IPS-11a (cell line): ENCODE data around the gene WNT3.
A peak's percentile ranks its signal among the peaks of the same experiment; 100 is the strongest.

Experiments
- H3K4me3 ChIP-seq: one replicate; pipeline ENCODE4 v1.5.1; 2013; ENCODE audit warnings: low read depth, low read length, control low read depth

The WNT3 gene

GRCh38 chr17:46789610-46790009 is 28.9 kb downstream of the WNT3 start:
- no peak overlapping the region for H3K4me3 ChIP-seq

GRCh38 chr17:46788796-46789195 is 29.7 kb downstream of the WNT3 start:
- no peak overlapping the region for H3K4me3 ChIP-seq

DNA sequence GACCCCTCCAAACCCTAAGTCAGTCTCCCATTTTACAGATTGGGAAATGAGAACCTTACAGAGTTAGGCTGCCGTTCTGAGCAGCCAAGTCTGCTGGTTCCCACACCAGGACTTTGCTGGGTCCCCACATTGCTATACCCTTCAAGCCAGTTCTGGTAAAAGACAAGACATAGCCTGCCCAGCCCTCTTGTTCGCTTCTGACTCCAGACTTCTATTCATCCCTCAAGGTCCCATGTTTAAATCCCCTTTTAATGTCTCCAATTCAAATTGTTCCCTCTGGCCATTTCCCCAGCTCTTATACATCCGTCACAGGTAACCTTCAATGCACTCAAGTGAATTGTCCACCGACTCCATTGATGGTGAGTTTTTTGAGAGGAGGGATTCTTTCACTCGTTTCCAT is 30.2 kb downstream of the WNT3 start:
- no peak overlapping the region for H3K4me3 ChIP-seq

GRCh38 chr17:46787478-46787877 is 31.0 kb downstream of the WNT3 start:
- no peak overlapping the region for H3K4me3 ChIP-seq

DNA sequence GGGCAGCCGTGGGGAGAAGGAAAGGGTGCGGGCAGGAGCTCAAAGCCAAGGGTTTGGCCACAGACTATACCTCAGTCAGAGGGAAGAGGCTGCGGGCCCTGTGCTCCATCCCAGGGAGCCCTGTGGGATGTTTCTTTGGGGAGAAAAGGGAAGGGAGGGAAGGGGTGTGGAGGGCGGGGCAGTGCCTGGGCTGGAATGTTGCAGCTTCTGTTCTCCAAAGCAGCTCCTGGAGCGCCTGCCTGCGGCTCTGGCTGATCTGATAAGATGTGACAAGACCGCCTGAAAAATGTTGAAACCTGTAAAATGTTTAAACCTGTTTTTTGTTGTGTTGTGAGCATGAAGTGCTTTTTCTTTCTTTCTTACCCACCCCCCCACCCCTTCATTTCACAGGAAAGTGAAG is 32.8 kb downstream of the WNT3 start:
- no peak overlapping the region for H3K4me3 ChIP-seq

- no peak overlapping the region for H3K4me3 ChIP-seq
Measured at GRCh38 chr17:46783031-46783593, 35.4 kb downstream of the WNT3 start.

DNA sequence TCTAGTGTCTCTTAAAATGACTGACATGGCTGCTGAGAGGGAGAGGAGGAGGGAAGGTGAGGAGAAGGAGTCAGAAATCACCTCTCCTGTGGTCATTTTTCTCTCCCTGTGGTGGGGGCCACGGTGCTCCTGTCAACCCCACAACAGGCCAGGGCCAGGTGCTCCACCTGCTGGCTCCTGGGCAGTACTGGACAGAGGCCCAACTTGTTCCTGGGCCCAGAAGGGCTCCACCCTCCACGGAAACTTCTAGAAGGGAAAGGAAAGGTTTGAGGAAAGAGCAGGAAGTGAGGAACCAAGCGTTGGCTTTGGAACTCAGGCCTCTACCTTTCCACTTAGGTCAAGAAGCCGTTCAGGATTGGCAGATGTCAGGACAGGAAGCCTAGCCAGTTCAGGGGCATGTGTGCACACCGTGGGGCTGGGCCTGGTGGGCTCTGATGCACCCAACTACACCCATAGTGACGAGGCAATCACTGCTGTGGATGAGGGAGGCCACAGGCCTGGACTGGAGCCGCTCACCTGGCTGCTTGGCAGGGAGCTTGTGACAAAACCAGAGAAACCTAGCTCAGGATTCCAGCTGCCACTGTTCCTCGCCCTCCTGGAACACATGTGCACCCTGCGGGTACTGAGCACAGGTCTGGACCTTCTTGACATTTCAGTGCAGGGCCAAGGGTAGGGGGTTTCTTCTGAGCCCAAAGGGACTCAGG is 36.1 kb downstream of the WNT3 start:
- no peak overlapping the region for H3K4me3 ChIP-seq

- H3K4me3 ChIP-seq, result no peak overlapping the region
Measured at GRCh38 chr17:46780003-46780373, 38.5 kb downstream of the WNT3 start.

- no peak overlapping the region for H3K4me3 ChIP-seq
Measured at GRCh38 chr17:46777943-46778915, 40.3 kb downstream of the WNT3 start.

DNA sequence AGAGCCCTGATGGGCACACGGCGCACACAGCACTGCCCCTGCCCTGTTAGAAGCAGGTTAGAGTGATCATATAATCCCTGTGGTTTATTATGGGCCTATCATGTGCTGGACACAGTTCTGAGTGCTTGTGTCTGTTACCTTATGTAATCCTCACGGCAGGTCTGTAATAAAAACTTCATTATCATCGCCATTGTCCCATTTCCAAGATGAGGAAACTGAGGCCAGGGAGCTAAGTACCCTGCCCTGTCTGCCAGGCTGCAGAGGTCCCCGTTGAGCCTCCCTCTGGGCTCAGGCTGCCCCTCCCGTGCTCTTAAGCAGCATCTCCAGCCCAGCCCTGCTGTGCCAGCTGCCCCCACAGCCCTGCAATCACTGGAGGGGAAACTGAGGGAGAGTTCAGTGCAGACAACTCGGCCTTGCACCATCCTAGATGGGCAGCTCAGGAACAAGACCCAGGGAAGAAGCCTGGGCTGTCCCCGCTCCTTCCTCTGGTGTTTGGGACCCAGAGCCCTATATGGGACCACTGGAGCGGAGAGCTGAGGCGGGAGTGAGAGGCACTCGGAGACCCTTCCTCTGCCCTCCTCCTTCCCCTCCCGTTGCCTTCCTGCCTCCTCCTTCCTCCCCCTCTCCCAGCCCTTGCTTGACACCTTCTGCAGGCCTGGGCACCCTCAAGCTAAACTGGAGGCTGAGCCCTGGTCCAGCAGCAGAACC is 42.0 kb downstream of the WNT3 start:
- H3K4me3 ChIP-seq, result no peak overlapping the region

DNA sequence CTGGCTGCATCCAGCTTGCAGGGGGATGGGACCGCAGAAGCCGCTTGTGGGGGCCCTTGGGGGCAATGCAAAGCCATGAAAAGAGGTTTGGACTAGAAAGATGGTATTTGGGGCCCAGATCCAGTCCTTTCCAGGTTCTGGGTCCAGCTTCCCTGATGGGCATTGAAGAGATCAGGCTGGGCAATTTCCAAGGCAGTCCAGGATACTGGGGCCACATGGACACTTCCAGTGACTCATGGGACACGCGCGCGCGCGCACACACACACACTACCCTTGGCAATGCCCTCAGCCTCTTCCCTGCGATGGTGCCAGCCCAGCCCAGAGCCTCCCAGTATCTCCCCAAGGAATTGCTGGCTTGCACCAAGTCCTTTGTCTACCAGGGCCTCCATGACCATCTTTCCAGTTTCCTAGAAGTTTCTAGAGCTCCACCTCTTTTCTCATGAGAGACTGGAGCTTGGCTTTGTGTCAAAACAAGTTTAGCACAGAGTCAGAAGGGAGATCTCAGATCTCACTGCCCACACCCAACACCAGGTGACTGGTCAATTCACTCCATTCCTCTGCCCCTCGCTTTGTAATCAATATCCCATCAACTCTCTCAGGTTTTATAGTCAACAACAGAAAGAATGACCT is 44.3 kb downstream of the WNT3 start:
- H3K4me3 ChIP-seq, result no peak overlapping the region

DNA sequence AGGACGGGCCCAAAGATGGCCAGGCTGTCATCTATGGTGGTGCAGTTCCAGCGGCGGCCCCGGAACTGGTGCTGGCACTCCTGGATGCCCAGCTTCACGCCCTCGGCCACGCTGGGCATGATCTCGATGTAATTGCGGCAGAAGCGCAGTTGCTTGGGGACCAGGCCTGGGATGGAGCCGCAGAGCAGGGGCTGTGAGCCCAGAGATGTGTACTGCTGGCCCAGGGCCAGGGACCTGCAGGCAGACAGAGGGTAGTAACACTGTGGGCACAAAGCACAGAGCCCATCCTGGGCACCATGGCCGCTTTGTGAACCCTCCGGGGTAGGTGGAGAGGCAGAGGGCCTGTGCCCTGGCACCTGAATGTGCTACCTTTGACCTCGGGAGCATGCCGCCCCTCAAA is 44.8 kb downstream of the WNT3 start:
- H3K4me3 ChIP-seq, result no peak overlapping the region

DNA sequence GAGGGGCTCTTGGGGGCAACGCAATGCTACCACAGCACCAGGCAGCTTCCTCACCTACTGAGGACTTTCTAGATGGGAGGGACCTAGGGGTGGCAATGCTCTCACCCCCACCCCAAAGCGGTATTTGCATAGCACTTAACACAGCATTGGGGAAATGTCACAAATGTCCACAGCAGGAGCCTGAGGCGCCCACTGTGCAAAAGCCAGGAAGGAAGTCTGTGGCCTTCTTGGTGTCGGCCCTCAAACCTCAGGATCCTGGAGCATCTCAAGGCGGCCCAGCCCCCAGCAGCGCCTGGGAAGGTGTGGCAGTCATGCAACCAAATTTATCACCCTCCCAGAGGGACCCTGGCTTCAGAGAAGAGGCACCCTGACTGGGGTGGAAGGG is 45.3 kb downstream of the WNT3 start:
- no peak overlapping the region for H3K4me3 ChIP-seq

DNA sequence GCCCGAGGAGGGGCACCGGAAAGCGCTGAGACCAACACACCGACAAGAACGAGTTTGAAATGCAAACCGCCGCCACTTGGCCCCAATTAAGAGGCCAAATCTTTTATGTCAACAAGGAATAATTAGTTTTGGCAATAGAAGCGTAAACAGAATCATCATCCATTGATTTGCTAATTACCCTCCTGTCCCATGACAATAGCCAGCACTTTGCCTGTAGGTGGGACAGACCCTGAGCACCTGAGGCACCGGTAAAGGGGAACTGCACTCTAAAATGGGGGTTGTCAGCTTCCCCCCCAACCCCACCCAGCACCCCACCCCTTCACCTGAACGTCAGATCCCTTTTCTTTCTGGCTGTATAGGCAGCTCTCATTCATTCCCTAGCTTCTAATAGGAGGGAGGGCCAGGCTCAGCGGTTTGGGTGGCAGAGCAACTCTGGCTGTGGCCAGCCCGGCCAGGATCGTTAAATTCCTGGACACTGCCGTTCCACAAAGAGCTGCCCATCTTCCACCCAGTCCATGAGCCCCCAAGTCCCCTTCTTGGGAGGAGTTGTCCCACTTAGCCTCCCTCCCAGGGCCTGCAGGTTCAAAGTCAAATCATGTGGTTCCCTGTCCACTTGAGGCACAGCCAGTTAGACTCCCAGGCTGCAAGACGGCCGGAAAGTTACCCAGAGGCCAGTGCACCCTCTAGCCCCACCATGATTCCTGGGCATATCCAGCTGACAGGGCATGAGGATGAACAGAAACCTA is 45.8 kb downstream of the WNT3 start:
- H3K4me3 ChIP-seq, result peak overlapping the region; percentile 21

GRCh38 chr17:46771561-46772474 is 46.7 kb downstream of the WNT3 start:
- peak overlapping the region; percentile 21 for H3K4me3 ChIP-seq

DNA sequence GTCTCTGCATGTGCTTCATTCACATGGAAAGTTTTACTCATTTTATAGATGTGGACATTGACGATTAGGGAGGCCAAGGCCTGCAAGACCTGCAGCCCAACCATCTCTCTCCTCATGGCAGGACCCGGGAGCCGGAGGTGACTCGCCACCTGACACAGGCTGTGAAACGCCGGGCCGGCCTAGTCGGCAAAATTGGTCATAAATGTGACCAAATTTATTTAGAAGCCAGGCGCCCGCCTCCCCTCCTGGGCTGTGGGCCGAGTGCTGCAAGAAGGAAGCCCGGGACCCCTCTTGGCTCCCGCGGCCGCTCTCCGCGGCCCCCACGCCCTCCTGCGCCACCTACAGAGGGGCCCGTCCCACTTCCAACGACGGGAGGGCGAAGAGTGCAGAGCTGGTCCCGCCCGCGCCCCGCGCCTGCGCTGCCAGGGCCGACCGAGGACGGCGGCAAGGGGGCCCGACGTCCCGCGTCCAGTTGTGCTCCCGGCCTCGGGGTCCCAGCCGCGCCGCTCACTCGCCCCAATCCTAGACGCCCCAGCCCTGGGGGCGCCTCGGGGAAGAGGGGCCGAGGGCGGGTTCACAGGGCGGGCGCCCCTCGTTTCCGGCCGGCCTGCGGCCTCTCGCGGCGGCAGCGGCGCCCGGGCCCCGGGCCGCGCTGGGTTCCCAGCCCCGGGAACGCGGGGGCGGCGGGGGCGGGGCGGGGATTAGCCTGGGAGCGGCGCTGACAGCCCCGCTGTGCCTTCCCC is 47.5 kb downstream of the WNT3 start:
- H3K4me3 ChIP-seq, result no peak overlapping the region

- no peak overlapping the region for H3K4me3 ChIP-seq
Measured at GRCh38 chr17:46770439-46770817, 48.1 kb downstream of the WNT3 start.
